H1 (cell line): Measurements from ENCODE around the gene EXOC3L1. TPM values are rescaled to one million over a fixed set of nuclear protein-coding genes. Genes with fewer than 3 reads are reported as not detected.

ENCODE experiments used
- CHD7 ChIP-seq: fragments of 300-600 bp; sonication (generic); IDR thresholded peaks from 2 replicates; pipeline ENCODE4 v1.7.1; 2012; ENCODE audit warnings: low read length, moderate library complexity, mild to moderate bottlenecking, inconsistent platforms; ENCODE audit not compliant: insufficient replicate concordance
- KDM4A ChIP-seq: IDR thresholded peaks from one replicate; pipeline ENCODE4 v1.7.1; 2012; ENCODE audit warnings: low read depth, mild to moderate bottlenecking, moderate library complexity, low read length, inconsistent platforms; ENCODE audit not compliant: severe bottlenecking
- polyA plus RNA-seq, 7 experiments: library from polyadenylated mRNA; depleted of rRNA in 3 of 7; stranded (reverse) in 5 of 7; unstranded in 2 of 7; fragments of >200 nt in 5 of 7; fragments of 200-250 nt in 2 of 7; gene quantifications; 1 replicate in 5 of 7; 2 replicates in 1 of 7; 4 replicates in 1 of 7; pipeline versions ENCODE4 v1.2.1 to v1.2.3, GENCODE V29; 2011 to 2013; ENCODE audit warnings: missing spikeins in 2 of 7, mixed read lengths in 2 of 7
- total RNA-seq: library from RNA; stranded (reverse); fragmentation: NEBNext Ultra II Directional; extraction: Animal tissue kit (Norgen Biotek cat#: 25700); gene quantifications from 2 replicates; pipeline ENCODE4 v1.2.1, GENCODE V29; 2021

The EXOC3L1 gene
- total and polyA plus RNA-seq, 2 of the 8 experiments (the other 6 are each of a cell fraction or from before 2014, with no cell fraction given): 1.3 TPM

- TF ChIP-seq CHD7 (no peak), KDM4A (no peak)
- TF ChIP-seq, all 59 proteins: peak for 0
Observed at GRCh38 chr16:67167588-67167987, 22.3 kb downstream of the EXOC3L1 start (continued).
